Upper lobe of left lung (tissue), 6 donors: ENCODE results near the gene PSEN1. TPM values are rescaled to one million over a fixed set of nuclear protein-coding genes. Genes with fewer than 3 reads are reported as not detected.
"Not testable (repeated sequence)": the region's sequence is repeated elsewhere in the genome, so short reads cannot be mapped to it uniquely, and the experiment has no call there.

Source experiments
- ATAC-seq, 2 donors: fragments of 200-7000 bp; cut with Tn5 transposase; one replicate each; pipeline ENCODE4 v1.9.1; 2022; ENCODE audit warnings: mild to moderate bottlenecking in 2 of 2, moderate library complexity in 2 of 2; ENCODE audit not compliant: low FRiP score in 2 of 2
- DNase-seq, 2 donors: peaks; one replicate each; pipeline ENCODE4 v3.0.0-alpha.2; 2019 to 2020
- H3K27ac ChIP-seq, 4 donors: fragments of 200-600 bp; sonication (generic); one replicate each; pipeline ENCODE4 v1.5.1; 2016 to 2019
- H3K27me3 ChIP-seq, 4 donors: fragments of 200-600 bp; sonication (generic); one replicate each; pipeline ENCODE4 v1.5.1; 2017 to 2019
- H3K36me3 ChIP-seq, 4 donors: fragments of 200-600 bp; sonication (generic); one replicate each; pipeline ENCODE4 v1.5.1; 2016 to 2019
- H3K4me1 ChIP-seq, 4 donors: fragments of 200-600 bp; sonication (generic); one replicate each; pipeline ENCODE4 v1.5.1; 2018 to 2019
- H3K4me3 ChIP-seq, 4 donors: fragments of 200-600 bp; sonication (generic); one replicate each; pipeline ENCODE4 v1.5.1; 2017 to 2019; ENCODE audit warnings: mild to moderate bottlenecking in 2 of 4, moderate library complexity in 1 of 4
- H3K9me3 ChIP-seq, 4 donors: fragments of 200-600 bp; sonication (generic); one replicate each; pipeline ENCODE4 v1.5.1; 2018 to 2019
- EP300 ChIP-seq, 4 donors: sonication (generic); formaldehyde crosslinking; IDR thresholded peaks; one replicate each; pipeline ENCODE4 v1.5.1; 2017; ENCODE audit warnings: antibody characterized with exemption in 4 of 4, control low read depth in 2 of 4
- POLR2A ChIP-seq, 4 donors: fragments of 450-650 bp; IDR thresholded peaks; one replicate each; pipeline ENCODE4 v1.5.1; 2016 to 2017; ENCODE audit warnings: antibody characterized with exemption in 4 of 4, mild to moderate bottlenecking in 2 of 4
- POLR2AphosphoS5 ChIP-seq, 2 donors: sonication (generic); formaldehyde crosslinking; IDR thresholded peaks; one replicate each; pipeline ENCODE4 v1.5.1; 2017; ENCODE audit warnings: antibody characterized with exemption in 2 of 2
- whole genome bisulfite sequencing, 2 donors: methylation state at CpG; one replicate each; pipeline ENCODE4 v1.1.5; 2017 to 2018; 5-methylcytosine and 5-hydroxymethylcytosine counted together
- total RNA-seq, 6 donors: library from RNA; depleted of rRNA in 4 of 6; stranded (reverse); fragments of >200 nt in 4 of 6; gene quantifications; one replicate each; pipeline versions ENCODE4 v1.1.0 to v1.2.1, GENCODE V29; 2016 to 2021
- TF ChIP-seq, protein P1 (sequence below), 6 experiments: fragments of 450-650 bp in 4 of 6; fragments of 200-600 bp in 2 of 6; sonication (generic) in 2 of 6; IDR thresholded peaks; one replicate each; pipeline ENCODE4 v1.5.1; 2016 to 2019; ENCODE audit warnings: antibody characterized with exemption in 6 of 6
- donor health status: DM: no; HTN: no; CAD: no; lungs with moderate emphysema.
- donor health status: DM: no; HTN: yes; CAD: no; lungs with severe emphysema.

Gene PSEN1
- total RNA-seq, 6 donors from 2014 or later: 31.1 to 68.9 (median 56.8) TPM

DNA sequence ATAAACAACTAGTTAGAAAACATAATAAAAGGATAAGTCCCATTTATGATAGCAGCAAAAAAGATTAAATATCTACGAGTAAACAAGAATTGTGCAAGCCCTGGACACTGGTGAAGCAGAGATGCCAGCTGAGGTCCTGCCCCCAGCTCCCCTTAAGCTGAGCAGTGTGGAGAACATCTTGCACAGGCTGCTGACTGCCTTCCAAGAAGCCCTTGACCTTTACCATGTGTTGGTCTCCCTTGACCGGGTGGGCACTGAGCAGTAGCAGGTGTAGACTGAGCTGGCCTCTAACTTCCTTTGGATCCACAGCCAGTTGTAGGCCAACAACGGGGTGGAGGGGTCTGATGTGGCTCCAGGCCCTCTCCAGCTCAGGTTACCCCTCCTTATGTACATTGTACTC, 53.3 kb downstream of the PSEN1 start:
- H3K27ac ChIP-seq: no peak overlapping the region
- DNase-seq (no peak), ATAC-seq (no peak)
- H3K27me3 ChIP-seq: no peaks in the 10 kb centered on the region
- H3K4me3 ChIP-seq: no peak overlapping the region
- peaks cover 19 to 78% (median 55%) of the 10 kb centered on the region in 4 donors for H3K36me3 ChIP-seq
- no peaks in the 10 kb centered on the region for H3K9me3 ChIP-seq
- WGBS, 2 donors: 83 to 86% methylated on average over 2 to 3 of the region's 3 CpGs
- H3K4me1 ChIP-seq: no peaks in the 10 kb centered on the region
- TF ChIP-seq POLR2A (IDR thresholded peaks at IDR 0.05) (no peak), POLR2AphosphoS5 (IDR thresholded peaks at IDR 0.05) (no peak), EP300 (IDR thresholded peaks at IDR 0.05) (no peak)
- TF ChIP-seq, protein P1, sequence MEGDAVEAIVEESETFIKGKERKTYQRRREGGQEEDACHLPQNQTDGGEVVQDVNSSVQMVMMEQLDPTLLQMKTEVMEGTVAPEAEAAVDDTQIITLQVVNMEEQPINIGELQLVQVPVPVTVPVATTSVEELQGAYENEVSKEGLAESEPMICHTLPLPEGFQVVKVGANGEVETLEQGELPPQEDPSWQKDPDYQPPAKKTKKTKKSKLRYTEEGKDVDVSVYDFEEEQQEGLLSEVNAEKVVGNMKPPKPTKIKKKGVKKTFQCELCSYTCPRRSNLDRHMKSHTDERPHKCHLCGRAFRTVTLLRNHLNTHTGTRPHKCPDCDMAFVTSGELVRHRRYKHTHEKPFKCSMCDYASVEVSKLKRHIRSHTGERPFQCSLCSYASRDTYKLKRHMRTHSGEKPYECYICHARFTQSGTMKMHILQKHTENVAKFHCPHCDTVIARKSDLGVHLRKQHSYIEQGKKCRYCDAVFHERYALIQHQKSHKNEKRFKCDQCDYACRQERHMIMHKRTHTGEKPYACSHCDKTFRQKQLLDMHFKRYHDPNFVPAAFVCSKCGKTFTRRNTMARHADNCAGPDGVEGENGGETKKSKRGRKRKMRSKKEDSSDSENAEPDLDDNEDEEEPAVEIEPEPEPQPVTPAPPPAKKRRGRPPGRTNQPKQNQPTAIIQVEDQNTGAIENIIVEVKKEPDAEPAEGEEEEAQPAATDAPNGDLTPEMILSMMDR (IDR thresholded peaks at IDR 0.05): no peak

DNA sequence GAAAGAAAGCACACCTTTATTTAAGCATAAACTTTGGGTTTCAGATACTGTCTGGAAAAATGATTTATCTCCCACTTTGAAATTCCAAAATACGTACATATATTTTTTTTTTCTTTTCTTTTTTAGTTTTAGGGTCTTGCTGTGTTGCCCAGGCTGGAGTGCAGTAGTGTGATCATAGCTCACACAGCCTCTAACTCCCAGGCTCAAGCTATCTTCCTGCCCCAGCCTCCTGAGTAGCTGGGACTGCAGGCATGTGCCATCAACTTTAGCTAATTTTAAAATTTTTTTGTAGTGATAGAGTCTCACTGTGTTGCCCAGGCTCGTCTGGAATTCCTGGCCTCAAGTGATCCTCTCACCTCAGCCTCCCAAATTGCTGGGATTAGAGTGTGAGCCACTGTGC, 55.1 kb downstream of the PSEN1 start:
- Histone ChIP-seq H3K4me1 (no peaks in the 10 kb centered on the region), H3K27ac (no peak overlapping the region), H3K4me3 (no peak overlapping the region), H3K27me3 (no peaks in the 10 kb centered on the region), H3K36me3 (peaks cover 24 to 85% (median 63%) of the 10 kb centered on the region in 4 donors), H3K9me3 (no peaks in the 10 kb centered on the region)
- ATAC-seq (no peak), DNase-seq (no peak)
- 95% methylated on average over 2 of the region's 2 CpGs for WGBS, 2 donors
- TF ChIP-seq POLR2A (IDR thresholded peaks at IDR 0.05): no peak
- TF ChIP-seq, protein P1 (IDR thresholded peaks at IDR 0.05): no peak
- TF ChIP-seq EP300 (IDR thresholded peaks at IDR 0.05): no peak
- no peak for TF ChIP-seq POLR2AphosphoS5 (IDR thresholded peaks at IDR 0.05)

DNA sequence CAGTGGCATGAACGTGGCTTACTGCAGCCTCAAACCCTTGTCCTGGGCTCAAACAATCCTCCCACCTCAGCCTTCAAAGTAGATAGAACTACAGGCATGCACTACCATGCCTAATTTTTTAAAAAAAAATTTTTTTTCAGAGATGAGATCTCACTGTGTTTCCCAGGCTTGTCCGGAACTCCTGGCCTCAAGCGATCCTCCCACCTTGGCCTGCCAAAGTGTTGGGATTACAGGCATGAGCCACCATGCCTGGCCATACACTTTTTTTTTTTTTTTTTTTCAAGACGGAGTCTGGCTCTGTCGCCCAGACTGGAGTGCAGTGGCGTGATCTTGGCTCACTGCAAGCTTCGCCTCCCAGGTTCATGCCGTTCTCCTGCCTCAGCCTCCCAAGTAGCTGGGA, 58.0 kb downstream of the PSEN1 start:
- not testable (repeated sequence) for H3K27ac ChIP-seq, DNase-seq, H3K4me1 ChIP-seq, H3K4me3 ChIP-seq, ATAC-seq, H3K27me3 ChIP-seq, H3K9me3 ChIP-seq
- H3K36me3 ChIP-seq: peaks cover 26 to 87% (median 54%) of the 10 kb centered on the region in 4 donors
- 96 to 98% methylated on average over 8 of the region's 8 CpGs for WGBS, 2 donors

DNA sequence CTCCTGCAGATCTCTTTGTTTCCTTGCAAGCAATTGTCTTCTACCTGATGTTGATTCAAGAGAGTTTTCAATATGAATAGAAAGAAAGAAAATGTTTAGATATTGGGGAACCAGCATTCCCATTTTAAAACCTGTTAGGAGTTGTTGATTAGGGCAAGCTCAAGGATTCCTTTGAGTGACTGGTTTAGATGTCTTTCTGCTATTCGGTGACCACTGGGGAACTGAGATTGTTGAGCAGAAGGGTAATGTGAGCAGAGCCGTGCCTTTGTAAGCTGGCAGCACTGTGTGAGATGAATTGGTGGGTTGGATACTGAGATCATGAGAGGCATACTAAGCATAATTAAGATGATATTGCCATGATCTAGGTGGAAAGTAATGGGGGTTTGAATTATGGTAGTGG, 61.9 kb downstream of the PSEN1 start:
- H3K36me3 ChIP-seq: peaks cover 38 to 87% (median 64%) of the 10 kb centered on the region in 4 donors
- H3K27ac ChIP-seq: no peak overlapping the region
- 89 to 92% methylated on average over 2 of the region's 2 CpGs for WGBS, 2 donors
- no peak overlapping the region for H3K4me3 ChIP-seq
- no peaks in the 10 kb centered on the region for H3K27me3 ChIP-seq
- no peaks in the 10 kb centered on the region for H3K4me1 ChIP-seq
- no peak for TF ChIP-seq POLR2AphosphoS5 (IDR thresholded peaks at IDR 0.05)
- no peak for TF ChIP-seq POLR2A (IDR thresholded peaks at IDR 0.05)
- no peak for TF ChIP-seq EP300 (IDR thresholded peaks at IDR 0.05)
- TF ChIP-seq, protein P1 (IDR thresholded peaks at IDR 0.05): no peak
- ATAC-seq (no peak), DNase-seq (no peak)
- H3K9me3 ChIP-seq: no peaks in the 10 kb centered on the region

DNA sequence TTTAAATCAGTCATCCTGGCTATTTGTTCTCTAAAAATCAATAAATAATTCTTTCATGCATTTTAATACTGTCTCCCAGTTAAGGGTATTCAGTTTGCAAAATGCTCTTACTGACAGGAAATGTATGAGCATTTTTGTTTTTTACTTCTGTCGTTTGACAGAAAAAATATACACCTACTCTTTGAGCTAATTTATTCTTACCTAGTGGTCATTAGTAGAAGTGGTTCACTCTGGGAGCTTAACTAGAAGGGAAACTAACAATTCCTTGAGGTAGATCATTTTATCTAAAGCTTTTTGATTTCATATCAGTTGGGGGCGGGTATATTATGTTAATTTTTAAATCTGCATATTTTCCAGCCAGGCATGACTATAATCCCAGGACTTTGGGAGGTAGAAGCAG, 67.2 kb downstream of the PSEN1 start:
- no peak overlapping the region for H3K27ac ChIP-seq
- H3K36me3 ChIP-seq: peaks cover 25 to 88% (median 65%) of the 10 kb centered on the region in 4 donors
- WGBS, 2 donors: 88 to 93% methylated on average over 2 of the region's 2 CpGs
- TF ChIP-seq, protein P1 (IDR thresholded peaks at IDR 0.05): no peak
- TF ChIP-seq POLR2AphosphoS5 (IDR thresholded peaks at IDR 0.05) (no peak), POLR2A (IDR thresholded peaks at IDR 0.05) (no peak), EP300 (IDR thresholded peaks at IDR 0.05) (no peak)
- DNase-seq (no peak), ATAC-seq (no peak)
- H3K9me3 ChIP-seq: no peaks in the 10 kb centered on the region
- H3K27me3 ChIP-seq: no peaks in the 10 kb centered on the region
- no peak overlapping the region for H3K4me3 ChIP-seq
- no peaks in the 10 kb centered on the region for H3K4me1 ChIP-seq
